Endodermal cell (in vitro differentiated cells): ENCODE results near the gene PITPNM3. TPM values are rescaled to one million over a fixed set of nuclear protein-coding genes. Genes with fewer than 3 reads are reported as not detected.

Source experiments
- DNase-seq: peaks from one replicate; pipeline ENCODE4 v3.0.0-alpha.2; 2017
- H3K27ac ChIP-seq: 2 replicates; pipeline ENCODE4 v1.5.1; 2013; ENCODE audit warnings: mild to moderate bottlenecking, low read depth, low read length, moderate library complexity
- H3K27me3 ChIP-seq: 2 replicates; pipeline ENCODE4 v1.6.1; 2013; ENCODE audit warnings: mild to moderate bottlenecking, low read length, moderate library complexity; ENCODE audit not compliant: insufficient read depth, control insufficient read depth, poor library complexity, severe bottlenecking
- H3K36me3 ChIP-seq: 2 replicates; pipeline ENCODE4 v1.7.0; 2013; ENCODE audit warnings: mild to moderate bottlenecking, low read length, moderate library complexity; ENCODE audit not compliant: control insufficient read depth, insufficient read depth
- H3K4me1 ChIP-seq: one replicate; pipeline ENCODE4 v1.7.0; 2013; ENCODE audit warnings: low read length; ENCODE audit not compliant: control insufficient read depth, insufficient read depth
- H3K4me3 ChIP-seq: 2 replicates; pipeline ENCODE4 v1.5.1; 2013; ENCODE audit warnings: mild to moderate bottlenecking, low read length, moderate library complexity
- H3K9ac ChIP-seq: 2 replicates; pipeline ENCODE4 v1.6.1; 2013; ENCODE audit warnings: mild to moderate bottlenecking, low read length, moderate library complexity; ENCODE audit not compliant: poor library complexity, severe bottlenecking; ENCODE audit errors: extremely low read depth
- H3K9me3 ChIP-seq: 2 replicates; pipeline ENCODE4 v1.6.1; 2013; ENCODE audit warnings: mild to moderate bottlenecking, low read length, moderate library complexity; ENCODE audit not compliant: control insufficient read depth
- H3K27ac Mint-ChIP-seq: 2 replicates; pipeline ENCODE4 v1.8.0; 2020; ENCODE audit warnings: mixed read lengths
- H3K27me3 Mint-ChIP-seq: 2 replicates; pipeline ENCODE4 v1.8.0; 2021; ENCODE audit warnings: mild to moderate bottlenecking, mixed read lengths; ENCODE audit not compliant: insufficient read depth
- H3K36me3 Mint-ChIP-seq: 2 replicates; pipeline ENCODE4 v1.8.0; 2020; ENCODE audit warnings: low read depth, mixed read lengths
- H3K4me1 Mint-ChIP-seq: 2 replicates; pipeline ENCODE4 v1.8.0; 2020; ENCODE audit warnings: mixed read lengths
- H3K4me3 Mint-ChIP-seq: 2 replicates; pipeline ENCODE4 v1.8.0; 2020; ENCODE audit warnings: mild to moderate bottlenecking, moderate library complexity, mixed read lengths
- H3K9me3 Mint-ChIP-seq: 2 replicates; pipeline ENCODE4 v1.8.0; 2020; ENCODE audit warnings: mild to moderate bottlenecking, mixed read lengths
- WGBS, 2 experiments: methylation state at CpG; one replicate each; pipeline versions ENCODE4 v1.1.5 to v1.1.7; 2013; ENCODE audit warnings: missing lambda C conversion rate in 2 of 2, mixed read lengths in 1 of 2; ENCODE audit not compliant: insufficient coverage in 1 of 2, insufficient read length in 1 of 2; 5-methylcytosine and 5-hydroxymethylcytosine counted together
- total RNA-seq, 2 donors: library from RNA; stranded (reverse); fragmentation: NEBNext Ultra II Directional in 1 of 2; extraction: Animal tissue kit (Norgen Biotek cat#: 25700) in 1 of 2; gene quantifications; 2 replicates in 1 of 2; 3 replicates in 1 of 2; pipeline ENCODE4 v1.2.1, GENCODE V29; 2021
- TF ChIP-seq, protein P1 (sequence below): fragments of 200-600 bp; sonication (generic); conservative IDR thresholded peaks from 2 replicates; pipeline ENCODE4 v1.5.0; 2021; ENCODE audit warnings: antibody characterized with exemption, mild to moderate bottlenecking

Gene PITPNM3
- total RNA-seq, 2 donors from 2014 or later, result 1.8 to 2.7 TPM

DNA sequence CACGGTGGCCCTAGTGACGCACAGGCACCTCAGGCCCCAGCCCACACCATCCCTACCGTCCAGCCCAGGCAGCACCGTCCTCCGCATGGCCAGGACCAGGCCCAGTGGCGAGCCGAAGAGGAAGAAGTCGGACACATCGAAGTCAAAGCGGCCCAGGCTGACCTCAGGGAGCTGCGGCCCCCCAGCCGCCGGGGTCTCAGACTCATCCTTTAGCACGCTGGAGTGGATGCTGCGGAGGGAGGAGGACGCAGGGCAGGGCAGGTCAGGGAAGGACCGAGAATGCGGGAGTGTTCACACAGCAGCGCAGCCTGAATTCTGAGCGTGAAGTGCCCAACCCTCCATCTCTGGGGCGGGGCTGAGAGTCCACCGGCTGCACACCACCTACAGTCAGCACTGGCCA lies 82.0 kb downstream of the PITPNM3 start:
- H3K4me3 ChIP-seq, result no peak overlapping the region
- Mint-ChIP-seq H3K4me1 (peaks cover 20% of the 10 kb centered on the region), H3K36me3 (no peaks in the 10 kb centered on the region), H3K27ac (no peak overlapping the region), H3K9me3 (no peaks in the 10 kb centered on the region), H3K4me3 (no peak overlapping the region), H3K27me3 (no peaks in the 10 kb centered on the region)
- TF ChIP-seq, protein P1, sequence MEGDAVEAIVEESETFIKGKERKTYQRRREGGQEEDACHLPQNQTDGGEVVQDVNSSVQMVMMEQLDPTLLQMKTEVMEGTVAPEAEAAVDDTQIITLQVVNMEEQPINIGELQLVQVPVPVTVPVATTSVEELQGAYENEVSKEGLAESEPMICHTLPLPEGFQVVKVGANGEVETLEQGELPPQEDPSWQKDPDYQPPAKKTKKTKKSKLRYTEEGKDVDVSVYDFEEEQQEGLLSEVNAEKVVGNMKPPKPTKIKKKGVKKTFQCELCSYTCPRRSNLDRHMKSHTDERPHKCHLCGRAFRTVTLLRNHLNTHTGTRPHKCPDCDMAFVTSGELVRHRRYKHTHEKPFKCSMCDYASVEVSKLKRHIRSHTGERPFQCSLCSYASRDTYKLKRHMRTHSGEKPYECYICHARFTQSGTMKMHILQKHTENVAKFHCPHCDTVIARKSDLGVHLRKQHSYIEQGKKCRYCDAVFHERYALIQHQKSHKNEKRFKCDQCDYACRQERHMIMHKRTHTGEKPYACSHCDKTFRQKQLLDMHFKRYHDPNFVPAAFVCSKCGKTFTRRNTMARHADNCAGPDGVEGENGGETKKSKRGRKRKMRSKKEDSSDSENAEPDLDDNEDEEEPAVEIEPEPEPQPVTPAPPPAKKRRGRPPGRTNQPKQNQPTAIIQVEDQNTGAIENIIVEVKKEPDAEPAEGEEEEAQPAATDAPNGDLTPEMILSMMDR, result no peak
- 95 to 96% methylated on average over 16 to 22 of the region's 22 CpGs for WGBS, 2 experiments
- H3K4me1 ChIP-seq, result peaks cover 6% of the 10 kb centered on the region
- H3K9ac ChIP-seq, result no peak overlapping the region
- no peaks in the 10 kb centered on the region for H3K36me3 ChIP-seq
- H3K27ac ChIP-seq, result no peak overlapping the region
- no peaks in the 10 kb centered on the region for H3K9me3 ChIP-seq
- DNase-seq, result no peak
- no peaks in the 10 kb centered on the region for H3K27me3 ChIP-seq

DNA sequence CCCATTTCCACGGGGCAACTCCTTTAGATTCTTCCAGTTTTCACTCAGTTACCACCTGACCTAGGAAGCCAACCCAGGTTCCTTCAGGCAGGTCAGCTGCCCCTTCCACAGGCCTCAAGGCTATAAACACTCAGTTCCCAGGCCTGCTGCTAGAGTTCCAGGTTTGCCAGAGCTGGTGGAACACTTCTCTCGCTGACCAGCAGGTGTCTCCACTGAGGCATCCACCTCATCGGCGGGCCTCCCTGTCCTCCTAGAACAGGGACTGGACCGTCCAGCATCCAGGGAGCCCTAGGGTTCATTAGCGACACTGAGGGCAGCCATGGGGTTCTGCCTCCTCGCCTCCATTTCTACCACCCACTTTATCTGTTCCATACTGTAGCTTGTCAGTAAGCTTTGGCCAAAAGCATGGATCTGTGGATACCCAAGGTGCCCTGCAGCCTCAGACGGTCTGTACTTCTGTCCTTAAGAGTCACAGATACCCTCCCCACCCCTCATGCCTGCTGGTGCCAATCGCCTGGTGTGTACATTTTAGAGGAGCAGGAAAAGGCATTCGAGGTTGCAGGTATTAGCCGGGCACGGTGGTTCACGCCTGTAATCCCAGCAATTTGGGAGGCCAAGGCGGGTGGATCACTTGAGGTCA lies 83.1 kb downstream of the PITPNM3 start:
- no peak overlapping the region for H3K27ac Mint-ChIP-seq
- no peak overlapping the region for H3K27ac ChIP-seq
- DNase-seq, result peak; percentile 98

DNA sequence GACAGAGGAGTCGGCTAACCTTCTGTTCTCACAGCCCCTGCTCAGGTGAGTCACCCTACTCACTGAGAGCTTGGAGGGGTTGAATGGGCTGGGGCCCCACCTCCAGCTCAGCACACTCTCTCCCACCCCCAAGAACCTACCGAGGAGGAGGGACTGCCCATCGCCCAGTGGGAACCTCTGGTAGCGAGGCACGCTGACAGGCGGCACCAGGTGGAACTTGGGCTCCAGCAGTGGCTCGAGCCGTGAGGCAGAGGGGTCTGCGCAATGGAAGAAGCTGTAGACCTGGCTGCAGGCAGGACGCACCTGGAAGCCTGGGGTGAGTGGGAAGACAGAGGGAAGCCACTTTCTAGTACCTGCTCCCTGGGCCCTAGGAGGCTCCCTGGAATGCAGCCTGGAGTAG lies 83.8 kb downstream of the PITPNM3 start:
- no peak overlapping the region for H3K27ac Mint-ChIP-seq
- H3K36me3 Mint-ChIP-seq, result no peaks in the 10 kb centered on the region
- Histone ChIP-seq H3K9me3 (no peaks in the 10 kb centered on the region), H3K4me1 (peaks cover 6% of the 10 kb centered on the region), H3K27me3 (no peaks in the 10 kb centered on the region), H3K27ac (no peak overlapping the region), H3K4me3 (no peak overlapping the region), H3K9ac (no peak overlapping the region), H3K36me3 (no peaks in the 10 kb centered on the region)
- 88 to 93% methylated on average over 10 of the region's 10 CpGs for WGBS, 2 experiments
- peak; percentile 66 for DNase-seq
- TF ChIP-seq, protein P1, result no peak
- H3K9me3 Mint-ChIP-seq, result no peaks in the 10 kb centered on the region
- peaks cover 19% of the 10 kb centered on the region for H3K4me1 Mint-ChIP-seq
- H3K4me3 Mint-ChIP-seq, result no peak overlapping the region
- no peaks in the 10 kb centered on the region for H3K27me3 Mint-ChIP-seq

More for the DNA sequence above, 83.1 kb downstream of the PITPNM3 start:
- Mint-ChIP-seq H3K4me3 (no peak overlapping the region), H3K9me3 (no peaks in the 10 kb centered on the region), H3K27me3 (no peaks in the 10 kb centered on the region), H3K36me3 (no peaks in the 10 kb centered on the region), H3K4me1 (peaks cover 19% of the 10 kb centered on the region)
- H3K36me3 ChIP-seq, result no peaks in the 10 kb centered on the region
- peaks cover 6% of the 10 kb centered on the region for H3K4me1 ChIP-seq
- WGBS, 2 experiments, result 51 to 57% methylated on average over 12 to 14 of the region's 14 CpGs
- H3K9ac ChIP-seq, result no peak overlapping the region
- TF ChIP-seq, protein P1, result peak; percentile 96
- H3K9me3 ChIP-seq, result no peaks in the 10 kb centered on the region
- no peak overlapping the region for H3K4me3 ChIP-seq
- no peaks in the 10 kb centered on the region for H3K27me3 ChIP-seq
